Measurements from ENCODE around the gene KCNH4.
A peak's percentile ranks its signal among the peaks of the same experiment; 100 is the strongest.
"Not testable (repeated sequence)": the region's sequence is repeated elsewhere in the genome, so short reads cannot be mapped to it uniquely, and the experiment has no call there.

The KCNH4 gene

GRCh38 chr17:42193969-42194899 is 13.3 kb upstream of the KCNH4 start, which contains the start of gene GHDC:
Gene GHDC, minus strand, starts transcription at chr17:42194494. Its CDS starts 913 bp downstream, at chr17:42193581.
- peak; percentile 82 for DNase-seq

GRCh38 chr17:42193216-42193968 is 12.4 kb upstream of the KCNH4 start:
- no peak for DNase-seq

GRCh38 chr17:42192189-42193126 is 11.5 kb upstream of the KCNH4 start:
- DNase-seq: no peak

GRCh38 chr17:42191275-42191608 is 10.3 kb upstream of the KCNH4 start:
- DNase-seq: no peak

GRCh38 chr17:42190491-42191274 is 9.7 kb upstream of the KCNH4 start:
- DNase-seq: no peak

- DNase-seq: no peak
Measured at GRCh38 chr17:42189651-42189965, 8.7 kb upstream of the KCNH4 start.

GRCh38 chr17:42188749-42189650 is 8.1 kb upstream of the KCNH4 start:
- DNase-seq: peak; percentile 69

GRCh38 chr17:42187833-42188232 is 6.9 kb upstream of the KCNH4 start:
- no peak for DNase-seq

GRCh38 chr17:42186191-42186590 is 5.2 kb upstream of the KCNH4 start:
- not testable (repeated sequence) for DNase-seq

- DNase-seq: no peak
Measured at GRCh38 chr17:42185621-42185930, 4.6 kb upstream of the KCNH4 start.

- peak; percentile 72 for DNase-seq
Measured at GRCh38 chr17:42184713-42185620, 4.0 kb upstream of the KCNH4 start, which contains the start of gene HCRT. Gene HCRT, minus strand, starts transcription at chr17:42185452. Its CDS starts 87 bp downstream, at chr17:42185365.

GRCh38 chr17:42183741-42184711 is 3.1 kb upstream of the KCNH4 start:
- peak; percentile 86 for DNase-seq

- DNase-seq: peak; percentile 64
Measured at GRCh38 chr17:42182927-42183734, 2.2 kb upstream of the KCNH4 start.

GRCh38 chr17:42181851-42182207 is 887 bp upstream of the KCNH4 start:
- no peak for DNase-seq

- no peak for DNase-seq
Measured at GRCh38 chr17:42180411-42180921, 476 bp downstream of the KCNH4 start.

- DNase-seq: no peak
Measured at GRCh38 chr17:42179911-42180410, 981 bp downstream of the KCNH4 start.

- no peak for DNase-seq
Measured at GRCh38 chr17:42179335-42179734, 1.6 kb downstream of the KCNH4 start.

All from suppressor macrophage treated with lipopolysaccharide for 4 hours (primary cell).